Measurements from ENCODE around the gene ADIPOR1. TPM values are rescaled to one million over a fixed set of nuclear protein-coding genes. Genes with fewer than 3 reads are reported as not detected.

The ADIPOR1 gene
- total RNA-seq, 4 donors from 2014 or later, result 62.2 to 91.6 (median 68.7) TPM

DNA sequence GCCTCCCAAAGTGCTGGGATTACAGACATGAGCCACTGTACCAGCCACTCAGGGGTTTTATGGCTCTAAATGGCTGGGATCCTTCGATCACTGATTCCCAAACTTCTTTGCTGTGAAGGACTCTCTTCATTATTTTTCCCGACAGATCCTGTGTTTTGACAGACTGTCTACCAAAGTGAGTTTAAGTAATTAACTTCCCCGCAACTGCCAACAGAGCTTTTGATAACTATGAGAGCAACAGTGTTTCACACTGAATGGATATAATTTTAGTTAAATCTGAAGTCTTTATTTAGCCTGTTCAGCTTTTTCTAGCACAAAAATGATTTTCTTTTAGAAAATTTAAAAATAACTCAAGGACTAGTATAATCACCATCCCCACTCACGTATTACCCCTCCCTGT lies 56.6 kb downstream of the ADIPOR1 start:
- H3K4me3 ChIP-seq, result no peak overlapping the region
- peaks cover 0 to 89% of the 10 kb centered on the region in 2 donors for H3K36me3 ChIP-seq
- TF ChIP-seq EP300 (IDR thresholded peaks at IDR 0.05) (no peak), POLR2A (IDR thresholded peaks at IDR 0.05) (no peak), POLR2AphosphoS5 (IDR thresholded peaks at IDR 0.05) (no peak)
- TF ChIP-seq, protein P1, sequence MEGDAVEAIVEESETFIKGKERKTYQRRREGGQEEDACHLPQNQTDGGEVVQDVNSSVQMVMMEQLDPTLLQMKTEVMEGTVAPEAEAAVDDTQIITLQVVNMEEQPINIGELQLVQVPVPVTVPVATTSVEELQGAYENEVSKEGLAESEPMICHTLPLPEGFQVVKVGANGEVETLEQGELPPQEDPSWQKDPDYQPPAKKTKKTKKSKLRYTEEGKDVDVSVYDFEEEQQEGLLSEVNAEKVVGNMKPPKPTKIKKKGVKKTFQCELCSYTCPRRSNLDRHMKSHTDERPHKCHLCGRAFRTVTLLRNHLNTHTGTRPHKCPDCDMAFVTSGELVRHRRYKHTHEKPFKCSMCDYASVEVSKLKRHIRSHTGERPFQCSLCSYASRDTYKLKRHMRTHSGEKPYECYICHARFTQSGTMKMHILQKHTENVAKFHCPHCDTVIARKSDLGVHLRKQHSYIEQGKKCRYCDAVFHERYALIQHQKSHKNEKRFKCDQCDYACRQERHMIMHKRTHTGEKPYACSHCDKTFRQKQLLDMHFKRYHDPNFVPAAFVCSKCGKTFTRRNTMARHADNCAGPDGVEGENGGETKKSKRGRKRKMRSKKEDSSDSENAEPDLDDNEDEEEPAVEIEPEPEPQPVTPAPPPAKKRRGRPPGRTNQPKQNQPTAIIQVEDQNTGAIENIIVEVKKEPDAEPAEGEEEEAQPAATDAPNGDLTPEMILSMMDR (IDR thresholded peaks at IDR 0.05), result no peak
- no peak overlapping the region for H3K27ac ChIP-seq
- no peaks in the 10 kb centered on the region for H3K9me3 ChIP-seq
- WGBS, 2 donors (ENCODE audit: low coverage in 1 of 2), result 87 to 88% methylated on average over 3 to 4 of the region's 4 CpGs
- no peak for ATAC-seq
- H3K27me3 ChIP-seq, result no peaks in the 10 kb centered on the region
- H3K4me1 ChIP-seq, result no peaks in the 10 kb centered on the region

DNA sequence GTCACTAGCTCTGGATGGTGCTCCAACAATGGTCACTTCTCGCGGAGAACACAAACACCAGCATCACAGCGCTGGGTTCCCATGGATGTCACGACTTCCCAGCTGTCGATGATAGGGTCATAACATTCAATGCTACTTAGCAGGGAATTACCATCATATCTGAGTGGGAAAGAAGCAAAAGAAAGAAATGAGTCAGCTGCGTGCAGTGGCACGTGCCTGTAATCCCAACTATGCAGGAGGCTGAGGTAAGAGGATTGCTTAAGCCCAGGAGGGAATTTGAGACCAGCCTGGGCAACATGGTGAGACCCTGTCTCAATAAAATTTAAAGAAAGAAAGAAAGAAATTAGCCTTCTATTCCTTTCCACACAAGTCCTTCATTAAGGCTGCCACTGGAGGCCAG lies 65.6 kb downstream of the ADIPOR1 start:
- peaks cover 2 to 73% of the 10 kb centered on the region in 2 donors for H3K36me3 ChIP-seq
- H3K27me3 ChIP-seq, result no peaks in the 10 kb centered on the region
- no peak for ATAC-seq
- no peak overlapping the region for H3K4me3 ChIP-seq
- WGBS, 2 donors (ENCODE audit: low coverage in 1 of 2), result 92% methylated on average over 5 of the region's 7 CpGs; no CpG with 5 or more reads in 1 of the 2 donors
- H3K9me3 ChIP-seq, result no peaks in the 10 kb centered on the region
- TF ChIP-seq, protein P1 (IDR thresholded peaks at IDR 0.05), result no peak
- no peak for TF ChIP-seq EP300 (IDR thresholded peaks at IDR 0.05)
- TF ChIP-seq POLR2A (IDR thresholded peaks at IDR 0.05), result no peak
- TF ChIP-seq POLR2AphosphoS5 (IDR thresholded peaks at IDR 0.05), result no peak
- H3K27ac ChIP-seq, result no peak overlapping the region
- peaks cover 0 to 15% (median 4%) of the 10 kb centered on the region in 3 donors for H3K4me1 ChIP-seq

Small RNAs within 50 kb of the gene (small RNA-seq; reads per million reads assigned to genes)
- gene RF00019, result 0 reads per million in 4 donors

Other genes starting within 250 kb of the ADIPOR1 start
- gene SYT2, start 247.9 kb downstream of the ADIPOR1 start, total RNA-seq, result under 1 TPM in 2 of 4 donors, not detected in 2; 0.23 to 0.59 TPM
- gene KDM5B, start 149.9 kb downstream of the ADIPOR1 start, total RNA-seq, result 10 to 100 TPM; 29.2 to 41.4 (median 34.8) TPM
- gene PCAT6, start 147.4 kb downstream of the ADIPOR1 start, total RNA-seq, result not detected
- gene RABIF, start 69.2 kb downstream of the ADIPOR1 start, total RNA-seq, result 1 to 10 TPM; 4.7 to 7.3 (median 6.1) TPM
- 10 to 100 TPM; 14.1 to 23.0 (median 21.5) TPM for gene KLHL12, start 31.1 kb downstream of the ADIPOR1 start, total RNA-seq
- gene CYB5R1, start 8.9 kb upstream of the ADIPOR1 start, total RNA-seq, result 10 to 100 TPM; 37.3 to 51.0 (median 41.2) TPM
- 100 to 1,000 TPM in 1 of 4 donors, 10 to 100 TPM in 3; 79.3 to 119 (median 90.0) TPM for gene TMEM183A, start 49.1 kb upstream of the ADIPOR1 start, total RNA-seq
- 10 to 100 TPM in 1 of 4 donors, 1 to 10 TPM in 2, under 1 TPM in 1; 0.81 to 10.5 (median 1.7) TPM for gene PPFIA4, start 68.2 kb upstream of the ADIPOR1 start, total RNA-seq
- gene MYOG, start 127.7 kb upstream of the ADIPOR1 start, total RNA-seq, result under 1 TPM in 1 of 4 donors, not detected in 3; 0.35 TPM
- 1 to 10 TPM in 1 of 4 donors, under 1 TPM in 3; 0.16 to 2.7 (median 0.33) TPM for gene ADORA1, start 169.4 kb upstream of the ADIPOR1 start, total RNA-seq
- not detected for gene MYBPH, start 217.5 kb upstream of the ADIPOR1 start, total RNA-seq
- 1 to 10 TPM in 3 of 4 donors, not detected in 1; 3.4 to 5.4 (median 5.0) TPM for gene CHI3L1, start 228.4 kb upstream of the ADIPOR1 start, total RNA-seq